CD14-positive monocyte (primary cell): Measurements from ENCODE around the gene SCML1. TPM values are rescaled to one million over a fixed set of nuclear protein-coding genes. Genes with fewer than 3 reads are reported as not detected.

Experiments
- DNase-seq, 3 donors: peaks; one replicate each; pipeline ENCODE4 v3.0.0-alpha.2; 2011 to 2022
- H2AFZ ChIP-seq: 2 replicates; pipeline ENCODE4 v1.6.0; 2012; ENCODE audit warnings: mild to moderate bottlenecking, low read depth, low read length, inconsistent platforms; ENCODE audit not compliant: insufficient read depth, poor library complexity, severe bottlenecking
- H3K27ac ChIP-seq, 2 donors: 1 replicate in 1 of 2; 2 replicates in 1 of 2; pipeline ENCODE4 v1.5.1; 2012 to 2013; ENCODE audit warnings: low read length in 2 of 2, control low read depth in 1 of 2, inconsistent platforms in 1 of 2, low read depth in 1 of 2, mild to moderate bottlenecking in 1 of 2
- H3K27me3 ChIP-seq, 2 donors: one replicate each; pipeline versions ENCODE4 v1.6.0 to v1.6.1; 2011 to 2013; ENCODE audit warnings: low read length in 2 of 2; ENCODE audit not compliant: control insufficient read depth in 2 of 2, insufficient read depth in 2 of 2
- H3K36me3 ChIP-seq, 2 donors: replicated peaks in 1 of 2; 1 replicate in 1 of 2; 2 replicates in 1 of 2; pipeline versions ENCODE4 v1.5.1 to v1.6.1; 2012 to 2013; ENCODE audit warnings: low read length in 2 of 2, control low read depth in 1 of 2, inconsistent platforms in 1 of 2, mild to moderate bottlenecking in 1 of 2; ENCODE audit not compliant: insufficient read depth in 2 of 2, control insufficient read depth in 1 of 2
- H3K4me1 ChIP-seq, 2 donors: 1 replicate in 1 of 2; 2 replicates in 1 of 2; pipeline versions ENCODE4 v1.5.1 to v1.6.1; 2012 to 2013; ENCODE audit warnings: low read length in 2 of 2, control low read depth in 1 of 2, inconsistent platforms in 1 of 2, mild to moderate bottlenecking in 1 of 2, moderate library complexity in 1 of 2; ENCODE audit not compliant: insufficient read depth in 2 of 2, control insufficient read depth in 1 of 2
- H3K4me2 ChIP-seq: replicated peaks from 2 replicates; pipeline ENCODE3; 2012; ENCODE audit warnings: low read length, moderate library complexity, mild to moderate bottlenecking; ENCODE audit not compliant: poor library complexity, severe bottlenecking; ENCODE audit errors: extremely low read depth
- H3K4me3 ChIP-seq, 3 experiments: fragments of 200-600 bp in 1 of 3; sonication (generic) in 1 of 3; replicated peaks in 1 of 3; 1 replicate in 2 of 3; 2 replicates in 1 of 3; pipeline ENCODE4 v1.5.1; 2011 to 2013; ENCODE audit warnings: low read length in 3 of 3, mild to moderate bottlenecking in 3 of 3, control low read depth in 2 of 3, low read depth in 2 of 3, inconsistent platforms in 1 of 3, moderate library complexity in 1 of 3
- H3K79me2 ChIP-seq: 2 replicates; pipeline ENCODE4 v1.6.0; 2012; ENCODE audit warnings: mild to moderate bottlenecking, control low read depth, inconsistent platforms, low read length, moderate library complexity; ENCODE audit not compliant: insufficient read depth
- H3K9ac ChIP-seq: 2 replicates; pipeline ENCODE4 v1.6.0; 2017; ENCODE audit warnings: low read length, mild to moderate bottlenecking; ENCODE audit not compliant: insufficient read depth, poor library complexity, severe bottlenecking
- H3K9me3 ChIP-seq, 2 donors: replicated peaks in 1 of 2; 1 replicate in 1 of 2; 2 replicates in 1 of 2; pipeline versions ENCODE4 v1.5.1 to v1.6.1; 2012 to 2013; ENCODE audit warnings: low read length in 2 of 2, control low read depth in 1 of 2; ENCODE audit not compliant: control insufficient read depth in 1 of 2, insufficient read depth in 1 of 2
- H4K20me1 ChIP-seq: 2 replicates; pipeline ENCODE4 v1.6.0; 2012; ENCODE audit warnings: mild to moderate bottlenecking, low read length, control low read depth, moderate library complexity; ENCODE audit not compliant: insufficient read depth
- H3K27ac Mint-ChIP-seq, 7 donors: one replicate each; pipeline ENCODE4 v1.8.0; 2020; ENCODE audit warnings: mild to moderate bottlenecking in 7 of 7, mixed read lengths in 7 of 7, moderate library complexity in 6 of 7, inconsistent platforms in 2 of 7
- H3K27me3 Mint-ChIP-seq, 3 donors: one replicate each; pipeline ENCODE4 v1.8.0; 2021 to 2022; ENCODE audit warnings: low read depth in 3 of 3, mild to moderate bottlenecking in 3 of 3, mixed read lengths in 3 of 3, moderate library complexity in 3 of 3, inconsistent platforms in 1 of 3
- H3K36me3 Mint-ChIP-seq, 2 donors: one replicate each; pipeline ENCODE4 v1.8.0; 2020; ENCODE audit warnings: mixed read lengths in 2 of 2, inconsistent platforms in 1 of 2, mild to moderate bottlenecking in 1 of 2
- H3K4me1 Mint-ChIP-seq: one replicate; pipeline ENCODE4 v1.8.0; 2020; ENCODE audit warnings: mild to moderate bottlenecking, mixed read lengths
- H3K4me3 Mint-ChIP-seq, 2 donors: one replicate each; pipeline ENCODE4 v1.8.0; 2020; ENCODE audit warnings: mild to moderate bottlenecking in 2 of 2, mixed read lengths in 2 of 2, moderate library complexity in 1 of 2
- H3K9me3 Mint-ChIP-seq, 7 donors: one replicate each; pipeline ENCODE4 v1.8.0; 2020 to 2022; ENCODE audit warnings: mixed read lengths in 7 of 7, mild to moderate bottlenecking in 6 of 7, moderate library complexity in 6 of 7, inconsistent platforms in 2 of 7
- WGBS: methylation state at CpG from one replicate; pipeline ENCODE4 v1.1.5; 2013; ENCODE audit warnings: missing lambda C conversion rate; ENCODE audit not compliant: insufficient coverage; 5-methylcytosine and 5-hydroxymethylcytosine counted together
- intact Hi-C, 2 donors: fragments of 100-400 bp; cut with micrococcal nuclease; formaldehyde crosslinking; loops; one replicate each; pipeline versions ENCODE4 v1.15.0 to v1.15.1; 2023
- polyA plus RNA-seq, 3 donors: library from polyadenylated mRNA; depleted of rRNA in 1 of 3; unstranded in 2 of 3; stranded (reverse) in 1 of 3; fragments of 300-500 nt in 2 of 3; fragments of >200 nt in 1 of 3; fragmentation: Illumina TruSeq in 2 of 3; gene quantifications; 1 replicate in 2 of 3; 2 replicates in 1 of 3; pipeline ENCODE4 v1.2.3, GENCODE V29; 2012 to 2021
- TF ChIP-seq, protein P1 (sequence below): fragments of 200-600 bp; IDR thresholded peaks from one replicate; pipeline ENCODE4 v1.8.0; 2022; ENCODE audit warnings: antibody characterized with exemption, mild to moderate bottlenecking

Gene SCML1
- polyA plus RNA-seq, 3 donors = 0.56 to 8.5 (median 1.4) TPM

DNA sequence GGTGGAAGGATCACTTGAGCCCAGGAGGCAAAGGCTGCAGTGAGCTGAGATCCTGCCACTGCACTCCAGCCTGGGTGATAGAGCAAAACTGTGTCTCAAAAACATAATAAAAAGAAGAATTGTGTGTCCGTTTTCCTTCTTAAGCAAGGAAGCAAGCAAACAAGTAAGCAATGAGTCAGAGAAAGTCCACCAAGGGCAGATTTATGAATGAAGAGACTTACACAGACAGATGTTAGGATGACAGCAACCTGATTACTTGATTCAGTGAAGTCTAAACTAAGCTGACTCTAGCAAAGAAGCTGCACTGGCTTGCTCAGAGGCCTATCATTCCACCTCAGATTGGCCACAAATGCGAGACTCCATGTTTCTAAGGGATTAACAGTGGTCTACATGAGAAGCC, 34.1 kb upstream of the SCML1 start:
- Mint-ChIP-seq H3K27ac (no peak overlapping the region), H3K36me3 (no peaks in the 10 kb centered on the region), H3K4me1 (peaks cover 2% of the 10 kb centered on the region), H3K27me3 (peaks cover 6 to 9% (median 7%) of the 10 kb centered on the region in 3 donors), H3K4me3 (no peak overlapping the region), H3K9me3 (no peaks in the 10 kb centered on the region)
- Histone ChIP-seq H3K4me1 (no peaks in the 10 kb centered on the region), H2AFZ (no peak overlapping the region), H3K9ac (no peak overlapping the region), H4K20me1 (no peaks in the 10 kb centered on the region), H3K9me3 (no peaks in the 10 kb centered on the region), H3K36me3 (no peaks in the 10 kb centered on the region), H3K27ac (no peak overlapping the region), H3K79me2 (no peaks in the 10 kb centered on the region), H3K4me2 (no peak overlapping the region), H3K4me3 (no peak overlapping the region), H3K27me3 (peaks cover 0 to 2% of the 10 kb centered on the region in 2 donors)
- TF ChIP-seq, protein P1, sequence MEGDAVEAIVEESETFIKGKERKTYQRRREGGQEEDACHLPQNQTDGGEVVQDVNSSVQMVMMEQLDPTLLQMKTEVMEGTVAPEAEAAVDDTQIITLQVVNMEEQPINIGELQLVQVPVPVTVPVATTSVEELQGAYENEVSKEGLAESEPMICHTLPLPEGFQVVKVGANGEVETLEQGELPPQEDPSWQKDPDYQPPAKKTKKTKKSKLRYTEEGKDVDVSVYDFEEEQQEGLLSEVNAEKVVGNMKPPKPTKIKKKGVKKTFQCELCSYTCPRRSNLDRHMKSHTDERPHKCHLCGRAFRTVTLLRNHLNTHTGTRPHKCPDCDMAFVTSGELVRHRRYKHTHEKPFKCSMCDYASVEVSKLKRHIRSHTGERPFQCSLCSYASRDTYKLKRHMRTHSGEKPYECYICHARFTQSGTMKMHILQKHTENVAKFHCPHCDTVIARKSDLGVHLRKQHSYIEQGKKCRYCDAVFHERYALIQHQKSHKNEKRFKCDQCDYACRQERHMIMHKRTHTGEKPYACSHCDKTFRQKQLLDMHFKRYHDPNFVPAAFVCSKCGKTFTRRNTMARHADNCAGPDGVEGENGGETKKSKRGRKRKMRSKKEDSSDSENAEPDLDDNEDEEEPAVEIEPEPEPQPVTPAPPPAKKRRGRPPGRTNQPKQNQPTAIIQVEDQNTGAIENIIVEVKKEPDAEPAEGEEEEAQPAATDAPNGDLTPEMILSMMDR = no peak
- no CpG with 5 or more reads among the region's 2 CpGs for WGBS
- no peak for DNase-seq
- intact Hi-C loops = no loop called here

DNA sequence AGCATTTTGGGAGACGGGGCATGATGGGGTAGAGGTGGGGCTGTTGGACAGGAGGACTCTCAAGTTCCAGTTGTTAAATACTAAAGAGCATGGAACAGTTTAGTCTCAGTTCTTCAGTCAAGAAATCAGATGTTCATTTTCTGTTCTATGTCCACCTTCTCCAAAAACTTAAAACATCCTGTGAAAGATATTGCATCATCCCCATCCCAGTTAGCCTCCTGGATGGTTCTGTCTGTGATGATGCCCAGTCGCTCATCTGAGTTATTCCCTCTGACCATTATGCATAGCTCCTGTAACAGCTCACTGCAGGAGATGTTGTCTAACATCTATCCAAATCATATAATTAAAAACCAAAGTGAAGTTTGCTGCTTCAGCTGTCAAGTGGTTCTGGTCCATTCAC, 32.1 kb upstream of the SCML1 start:
- no peak overlapping the region for H3K27ac Mint-ChIP-seq
- no peak for DNase-seq
- Histone ChIP-seq H2AFZ (no peak overlapping the region), H4K20me1 (no peaks in the 10 kb centered on the region), H3K27ac (no peak overlapping the region), H3K9me3 (no peaks in the 10 kb centered on the region), H3K27me3 (no peaks in the 10 kb centered on the region), H3K4me2 (no peak overlapping the region), H3K36me3 (no peaks in the 10 kb centered on the region), H3K9ac (no peak overlapping the region), H3K79me2 (no peaks in the 10 kb centered on the region), H3K4me3 (no peak overlapping the region), H3K4me1 (no peaks in the 10 kb centered on the region)
- peaks cover 6 to 9% (median 8%) of the 10 kb centered on the region in 3 donors for H3K27me3 Mint-ChIP-seq
- H3K9me3 Mint-ChIP-seq = no peaks in the 10 kb centered on the region
- intact Hi-C loops = no loop called here
- H3K4me1 Mint-ChIP-seq = peaks cover 2% of the 10 kb centered on the region
- no peak overlapping the region for H3K4me3 Mint-ChIP-seq
- WGBS = 100% methylated on average over 1 of the region's 2 CpGs
- TF ChIP-seq, protein P1 = no peak
- H3K36me3 Mint-ChIP-seq = no peaks in the 10 kb centered on the region
